H1 (cell line): ENCODE data around the gene TNFSF18. TPM values are rescaled to one million over a fixed set of nuclear protein-coding genes. Genes with fewer than 3 reads are reported as not detected.

Experiments
- CTCF ChIA-PET: fragments of 300-600 bp; sonication (Branson Sonifier 250); formaldehyde crosslinking; loops from one replicate; lab custom pipeline; 2021; ENCODE audit not compliant: partially characterized antibody; lab: Charles Lee
- POLR2A ChIA-PET: fragments of 300-600 bp; sonication (Branson Sonifier 250); formaldehyde crosslinking; loops from one replicate; lab custom pipeline; 2021; ENCODE audit warnings: inconsistent platforms; ENCODE audit not compliant: partially characterized antibody; lab: Charles Lee
- DNase-seq, 2 experiments: peaks; one replicate each; pipeline versions ENCODE4 v3.0.0 to v3.0.0-alpha.2; 2010 to 2022; ENCODE audit warnings: low spot score in 2 of 2, low read depth in 1 of 2, mixed read lengths in 1 of 2
- FAIRE-seq: peaks from 2 replicates; lab custom pipeline; 2011; peaks lifted over from hg19 to GRCh38; lab: Jason Lieb, UNC
- H2AFZ ChIP-seq: 2 replicates; pipeline ENCODE4 v1.8.1; 2012; ENCODE audit warnings: low read length, inconsistent platforms
- H2AK5ac ChIP-seq: 2 replicates; pipeline ENCODE4 v1.6.1; 2013; ENCODE audit warnings: low read depth, low read length
- H2BK120ac ChIP-seq: replicated peaks from 2 replicates; pipeline ENCODE3; 2013; ENCODE audit warnings: low read depth, low read length, inconsistent platforms
- H2BK12ac ChIP-seq: 2 replicates; pipeline ENCODE4 v1.6.1; 2013; ENCODE audit warnings: low read depth, low read length
- H2BK15ac ChIP-seq: 2 replicates; pipeline ENCODE4 v1.6.1; 2013; ENCODE audit warnings: low read length
- H2BK20ac ChIP-seq: 2 replicates; pipeline ENCODE4 v1.6.1; 2013; ENCODE audit warnings: low read length
- H2BK5ac ChIP-seq: 2 replicates; pipeline ENCODE4 v1.6.1; 2013; ENCODE audit warnings: low read depth, low read length
- H3K14ac ChIP-seq: 2 replicates; pipeline ENCODE4 v1.6.1; 2013; ENCODE audit warnings: inconsistent platforms; ENCODE audit not compliant: insufficient read length
- H3K18ac ChIP-seq: 2 replicates; pipeline ENCODE4 v1.6.1; 2013; ENCODE audit warnings: low read length; ENCODE audit errors: extremely low read depth
- H3K23ac ChIP-seq: 2 replicates; pipeline ENCODE4 v1.6.1; 2013; ENCODE audit warnings: inconsistent platforms; ENCODE audit not compliant: insufficient read length
- H3K23me2 ChIP-seq: 2 replicates; pipeline ENCODE4 v1.6.1; 2013; ENCODE audit warnings: low read depth, low read length
- H3K27ac ChIP-seq: 2 replicates; pipeline ENCODE4 v1.6.1; 2011; ENCODE audit warnings: low read depth, low read length, inconsistent platforms
- H3K27me3 ChIP-seq, 4 experiments: replicated peaks in 1 of 4; 1 replicate in 1 of 4; 2 replicates in 3 of 4; pipeline versions ENCODE4 v1.6.1 to v1.8.1; 2011 to 2013; ENCODE audit warnings: low read length in 3 of 4, mild to moderate bottlenecking in 3 of 4, inconsistent platforms in 2 of 4, mixed read lengths in 2 of 4, moderate library complexity in 1 of 4; ENCODE audit not compliant: control insufficient read depth in 3 of 4, insufficient read depth in 3 of 4; ENCODE audit errors: extremely low read depth in 1 of 4
- H3K36me3 ChIP-seq, 4 experiments: 2 replicates each; pipeline versions ENCODE4 v1.6.1 to v1.8.1; 2011 to 2013; ENCODE audit warnings: mild to moderate bottlenecking in 4 of 4, low read length in 3 of 4, moderate library complexity in 2 of 4, control low read depth in 1 of 4, inconsistent platforms in 1 of 4; ENCODE audit not compliant: insufficient read depth in 4 of 4, control insufficient read depth in 2 of 4
- H3K4ac ChIP-seq: replicated peaks from 2 replicates; pipeline ENCODE3; 2013; ENCODE audit warnings: low read length, low read depth, mixed read lengths, inconsistent platforms; ENCODE audit not compliant: insufficient read length
- H3K4me1 ChIP-seq, 4 experiments: replicated peaks in 1 of 4; 1 replicate in 1 of 4; 2 replicates in 3 of 4; pipeline versions ENCODE4 v1.6.1 to v1.8.1; 2011 to 2013; ENCODE audit warnings: low read length in 3 of 4, inconsistent platforms in 2 of 4, mixed read lengths in 1 of 4; ENCODE audit not compliant: insufficient read depth in 4 of 4, control insufficient read depth in 3 of 4
- H3K4me2 ChIP-seq, 2 experiments: 2 replicates each; pipeline versions ENCODE4 v1.6.1 to v1.8.1; 2011 to 2013; ENCODE audit warnings: low read depth in 2 of 2, low read length in 2 of 2, control low read depth in 1 of 2, inconsistent platforms in 1 of 2, mild to moderate bottlenecking in 1 of 2; ENCODE audit not compliant: insufficient read depth in 1 of 2
- H3K4me3 ChIP-seq, 4 experiments: fragments of 200-600, 300-600 bp in 1 of 4; sonication (generic), shearing (Covaris generic), sonication (Bioruptor Twin) in 1 of 4; 2 replicates each; pipeline versions ENCODE4 v1.5.1 to v1.8.1; 2011 to 2016; ENCODE audit warnings: low read length in 4 of 4, low read depth in 3 of 4, control low read depth in 2 of 4, inconsistent platforms in 2 of 4, mild to moderate bottlenecking in 2 of 4, mixed read lengths in 1 of 4, moderate library complexity in 1 of 4; ENCODE audit not compliant: insufficient read depth in 2 of 4; ENCODE audit errors: extremely low read depth in 1 of 4
- H3K56ac ChIP-seq: replicated peaks from 2 replicates; pipeline ENCODE3; 2013; ENCODE audit warnings: low read depth, mild to moderate bottlenecking, mixed read lengths, low read length, inconsistent platforms; ENCODE audit not compliant: insufficient read length
- H3K79me1 ChIP-seq: 2 replicates; pipeline ENCODE4 v1.6.1; 2013; ENCODE audit warnings: low read depth, low read length, control low read depth
- H3K79me2 ChIP-seq, 2 experiments: 2 replicates each; pipeline versions ENCODE4 v1.6.1 to v1.8.1; 2012 to 2013; ENCODE audit warnings: low read length in 2 of 2, mild to moderate bottlenecking in 2 of 2, inconsistent platforms in 1 of 2; ENCODE audit not compliant: insufficient read depth in 2 of 2, control insufficient read depth in 1 of 2
- H3K9ac ChIP-seq, 4 experiments: replicated peaks in 1 of 4; 1 replicate in 1 of 4; 2 replicates in 3 of 4; pipeline versions ENCODE4 v1.6.1 to v1.8.1; 2011 to 2013; ENCODE audit warnings: low read depth in 3 of 4, low read length in 3 of 4, control low read depth in 2 of 4, mild to moderate bottlenecking in 2 of 4, moderate library complexity in 2 of 4, inconsistent platforms in 1 of 4; ENCODE audit errors: extremely low read depth in 1 of 4
- H3K9me3 ChIP-seq, 2 experiments: 2 replicates each; pipeline versions ENCODE4 v1.6.1 to v1.8.1; 2012 to 2013; ENCODE audit warnings: mild to moderate bottlenecking in 2 of 2, moderate library complexity in 2 of 2, control low read depth in 1 of 2, inconsistent platforms in 1 of 2, low read depth in 1 of 2, low read length in 1 of 2, mixed read lengths in 1 of 2; ENCODE audit not compliant: insufficient read depth in 2 of 2
- H4K20me1 ChIP-seq, 2 experiments: replicated peaks in 1 of 2; 2 replicates each; pipeline versions ENCODE3 to v1.8.1; 2011 to 2013; ENCODE audit warnings: inconsistent platforms in 2 of 2, low read length in 2 of 2, mild to moderate bottlenecking in 1 of 2; ENCODE audit not compliant: insufficient read depth in 2 of 2, control insufficient read depth in 1 of 2
- H4K5ac ChIP-seq: 2 replicates; pipeline ENCODE4 v1.6.1; 2013; ENCODE audit warnings: low read length, low read depth, mixed read lengths, inconsistent platforms; ENCODE audit not compliant: insufficient read length
- H4K8ac ChIP-seq: 2 replicates; pipeline ENCODE4 v1.8.0; 2013; ENCODE audit warnings: mild to moderate bottlenecking, moderate library complexity, low read length, inconsistent platforms; ENCODE audit not compliant: insufficient read depth; ENCODE audit errors: extremely low read depth
- H4K91ac ChIP-seq: replicated peaks from 2 replicates; pipeline ENCODE3; 2013; ENCODE audit warnings: low read length, mixed read lengths, inconsistent platforms; ENCODE audit not compliant: insufficient read length
- CBX8 ChIP-seq: fragments of 300-800, 300-1000 bp; sonication (generic); IDR thresholded peaks from 2 replicates; pipeline ENCODE4 v1.7.1; 2016; ENCODE audit warnings: low read depth, low read length, borderline replicate concordance
- CTCF ChIP-seq, 3 experiments: IDR thresholded peaks; 1 replicate in 2 of 3; 2 replicates in 1 of 3; pipeline versions ENCODE4 v1.5.1 to v1.6.1; 2011; ENCODE audit warnings: low read length in 3 of 3, mild to moderate bottlenecking in 3 of 3, inconsistent platforms in 2 of 3, low read depth in 1 of 3, moderate library complexity in 1 of 3; ENCODE audit not compliant: insufficient read depth in 1 of 3; ENCODE audit errors: control extremely low read depth in 1 of 3
- EP300 ChIP-seq, 2 experiments: IDR thresholded peaks; 1 replicate in 1 of 2; 2 replicates in 1 of 2; pipeline ENCODE4 v1.6.1; 2011 to 2012; ENCODE audit warnings: low read depth in 2 of 2, low read length in 2 of 2, mild to moderate bottlenecking in 2 of 2, borderline replicate concordance in 1 of 2, inconsistent platforms in 1 of 2, moderate library complexity in 1 of 2
- KDM5A ChIP-seq: fragments of 200-600 bp; IDR thresholded peaks from 2 replicates; pipeline ENCODE4 v1.7.1; 2012; ENCODE audit warnings: mild to moderate bottlenecking, low read length, inconsistent platforms, mixed read lengths
- NANOG ChIP-seq: IDR thresholded peaks from 2 replicates; pipeline ENCODE4 v1.6.1; 2011; ENCODE audit warnings: low read length, low read depth, mild to moderate bottlenecking, inconsistent platforms; ENCODE audit not compliant: insufficient read depth, poor library complexity, severe bottlenecking
- PHF8 ChIP-seq: fragments of 200-600 bp; sonication (generic); conservative IDR thresholded peaks from 2 replicates; pipeline ENCODE4 v1.7.1; 2012; ENCODE audit warnings: low read depth, mild to moderate bottlenecking, inconsistent platforms, low read length, moderate library complexity
- POU5F1 ChIP-seq: IDR thresholded peaks from 2 replicates; pipeline ENCODE4 v1.6.1; 2011; ENCODE audit warnings: low read depth, mild to moderate bottlenecking, low read length, moderate library complexity
- RNF2 ChIP-seq: fragments of 200-900, 300-1000 bp; sonication (generic); IDR thresholded peaks from 2 replicates; pipeline ENCODE4 v1.7.1; 2016; ENCODE audit warnings: borderline replicate concordance, low read depth, mild to moderate bottlenecking, antibody characterized with exemption, low read length; ENCODE audit not compliant: poor library complexity, severe bottlenecking; ENCODE audit errors: missing control alignments
- SIN3A ChIP-seq, 2 experiments: IDR thresholded peaks in 1 of 2; conservative IDR thresholded peaks in 1 of 2; 2 replicates each; pipeline ENCODE4 v1.6.1; 2011 to 2012; ENCODE audit warnings: low read length in 2 of 2, improper control_type of control experiment in 1 of 2, low read depth in 1 of 2, mild to moderate bottlenecking in 1 of 2
- SP2 ChIP-seq: IDR thresholded peaks from 2 replicates; pipeline ENCODE4 v1.6.1; 2012; ENCODE audit warnings: mild to moderate bottlenecking, low read length, inconsistent platforms
- SP4 ChIP-seq: IDR thresholded peaks from 2 replicates; pipeline ENCODE4 v1.6.1; 2012; ENCODE audit warnings: low read length, inconsistent platforms
- WGBS, 2 experiments: shearing (Covaris generic) in 1 of 2; methylation state at CpG; one replicate each; pipeline versions ENCODE4 v1.1.6 to v1.1.7; 2013 to 2015; ENCODE audit warnings: low lambda C conversion rate in 2 of 2, mixed read lengths in 2 of 2, inconsistent platforms in 1 of 2, low coverage in 1 of 2, missing lambda C conversion rate in 1 of 2; ENCODE audit not compliant: insufficient replicate concordance in 2 of 2, insufficient coverage in 1 of 2, insufficient read length in 1 of 2; ENCODE audit errors: extremely low coverage in 1 of 2, missing lambda C conversion rate in 1 of 2; 5-methylcytosine and 5-hydroxymethylcytosine counted together
- polyA plus RNA-seq, 7 experiments: library from polyadenylated mRNA; depleted of rRNA in 3 of 7; stranded (reverse) in 5 of 7; unstranded in 2 of 7; fragments of >200 nt in 5 of 7; fragments of 200-250 nt in 2 of 7; gene quantifications; 1 replicate in 5 of 7; 2 replicates in 1 of 7; 4 replicates in 1 of 7; pipeline versions ENCODE4 v1.2.1 to v1.2.3, GENCODE V29; 2011 to 2013; ENCODE audit warnings: missing spikeins in 2 of 7, mixed read lengths in 2 of 7
- total RNA-seq: library from RNA; stranded (reverse); fragmentation: NEBNext Ultra II Directional; extraction: Animal tissue kit (Norgen Biotek cat#: 25700); gene quantifications from 2 replicates; pipeline ENCODE4 v1.2.1, GENCODE V29; 2021

The TNFSF18 gene
- total and polyA plus RNA-seq, 2 of the 8 experiments (the other 6 are each of a cell fraction or from before 2014, with no cell fraction given), result not detected

GRCh38 chr1:173012126-173012525, 38.6 kb downstream of the TNFSF18 start:
- no peak overlapping the region for H2AFZ ChIP-seq
- no peaks in the 10 kb centered on the region for H3K4me1 ChIP-seq
- H3K4ac ChIP-seq, result no peak overlapping the region
- no peaks in the 10 kb centered on the region for H3K23me2 ChIP-seq
- no peak for FAIRE-seq
- 100% methylated on average over 1 of the region's 1 CpG; no CpG with 5 or more reads in 1 of the 2 experiments for WGBS, 2 experiments
- no peaks in the 10 kb centered on the region for H3K36me3 ChIP-seq
- H4K91ac ChIP-seq, result no peak overlapping the region
- no peak overlapping the region for H3K9ac ChIP-seq
- no peak overlapping the region for H4K8ac ChIP-seq
- H3K4me2 ChIP-seq, result no peak overlapping the region
- H2BK5ac ChIP-seq, result no peak overlapping the region
- CTCF ChIA-PET, result no interaction called here
- H3K18ac ChIP-seq, result no peak overlapping the region
- no peaks in the 10 kb centered on the region for H3K79me2 ChIP-seq
- H3K14ac ChIP-seq, result no peak overlapping the region
- H4K20me1 ChIP-seq, result no peaks in the 10 kb centered on the region
- no peak overlapping the region for H3K4me3 ChIP-seq
- H3K27ac ChIP-seq, result no peak overlapping the region
- no peak overlapping the region for H3K56ac ChIP-seq
- no peak for DNase-seq
- no peaks in the 10 kb centered on the region for H3K9me3 ChIP-seq
- no peaks in the 10 kb centered on the region for H3K27me3 ChIP-seq
- POLR2A ChIA-PET, result no interaction called here
- H2AK5ac ChIP-seq, result no peak overlapping the region
- H2BK120ac ChIP-seq, result no peak overlapping the region
- no peak overlapping the region for H2BK12ac ChIP-seq
- H3K23ac ChIP-seq, result no peak overlapping the region
- H3K79me1 ChIP-seq, result no peaks in the 10 kb centered on the region
- H2BK15ac ChIP-seq, result no peak overlapping the region
- no peak overlapping the region for H4K5ac ChIP-seq
- no peak overlapping the region for H2BK20ac ChIP-seq
- no peak for TF ChIP-seq CBX8
- no peak for TF ChIP-seq SP4
- TF ChIP-seq POU5F1, result no peak
- no peak for TF ChIP-seq CTCF (IDR thresholded peaks at IDR 0.05; ENCODE audit: control extremely low read depth in 1 of 3, insufficient read depth in 1 of 3, low read depth in 1 of 3, low read length in 3 of 3)
- no peak for TF ChIP-seq EP300 (IDR thresholded peaks at IDR 0.05; ENCODE audit: borderline replicate concordance in 1 of 2, low read depth in 2 of 2, low read length in 2 of 2)
- no peak for TF ChIP-seq NANOG
- TF ChIP-seq RNF2, result no peak
- TF ChIP-seq PHF8, result no peak
- no peak for TF ChIP-seq SP2
- TF ChIP-seq KDM5A, result no peak
- no peak for TF ChIP-seq SIN3A (conservative IDR thresholded peaks at IDR 0.05 in 1 of 2, IDR thresholded peaks at IDR 0.05 in 1 of 2; ENCODE audit: low read depth in 1 of 2, low read length in 2 of 2)
